Fibroblast of pulmonary artery (primary cell): ENCODE data around the gene ARHGEF7.
"Not testable (repeated sequence)": the region's sequence is repeated elsewhere in the genome, so short reads cannot be mapped to it uniquely, and the experiment has no call there.

Source experiments
- DNase-seq: peaks from one replicate; pipeline ENCODE4 v3.0.0-alpha.2; 2010; ENCODE audit warnings: low read depth
- H3K4me3 ChIP-seq: replicated peaks from 2 replicates; pipeline ENCODE4 v1.5.1; 2011; ENCODE audit warnings: low read depth, mild to moderate bottlenecking, control low read depth, low read length, moderate library complexity
- TF ChIP-seq, protein P1 (sequence below): IDR thresholded peaks from 2 replicates; pipeline ENCODE4 v1.5.1; 2011; ENCODE audit warnings: mild to moderate bottlenecking, control low read depth, low read length, inconsistent platforms; ENCODE audit errors: missing control alignments

Gene ARHGEF7, protein sequence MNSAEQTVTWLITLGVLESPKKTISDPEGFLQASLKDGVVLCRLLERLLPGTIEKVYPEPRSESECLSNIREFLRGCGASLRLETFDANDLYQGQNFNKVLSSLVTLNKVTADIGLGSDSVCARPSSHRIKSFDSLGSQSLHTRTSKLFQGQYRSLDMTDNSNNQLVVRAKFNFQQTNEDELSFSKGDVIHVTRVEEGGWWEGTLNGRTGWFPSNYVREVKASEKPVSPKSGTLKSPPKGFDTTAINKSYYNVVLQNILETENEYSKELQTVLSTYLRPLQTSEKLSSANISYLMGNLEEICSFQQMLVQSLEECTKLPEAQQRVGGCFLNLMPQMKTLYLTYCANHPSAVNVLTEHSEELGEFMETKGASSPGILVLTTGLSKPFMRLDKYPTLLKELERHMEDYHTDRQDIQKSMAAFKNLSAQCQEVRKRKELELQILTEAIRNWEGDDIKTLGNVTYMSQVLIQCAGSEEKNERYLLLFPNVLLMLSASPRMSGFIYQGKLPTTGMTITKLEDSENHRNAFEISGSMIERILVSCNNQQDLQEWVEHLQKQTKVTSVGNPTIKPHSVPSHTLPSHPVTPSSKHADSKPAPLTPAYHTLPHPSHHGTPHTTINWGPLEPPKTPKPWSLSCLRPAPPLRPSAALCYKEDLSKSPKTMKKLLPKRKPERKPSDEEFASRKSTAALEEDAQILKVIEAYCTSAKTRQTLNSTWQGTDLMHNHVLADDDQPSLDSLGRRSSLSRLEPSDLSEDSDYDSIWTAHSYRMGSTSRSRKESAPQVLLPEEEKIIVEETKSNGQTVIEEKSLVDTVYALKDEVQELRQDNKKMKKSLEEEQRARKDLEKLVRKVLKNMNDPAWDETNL

DNA sequence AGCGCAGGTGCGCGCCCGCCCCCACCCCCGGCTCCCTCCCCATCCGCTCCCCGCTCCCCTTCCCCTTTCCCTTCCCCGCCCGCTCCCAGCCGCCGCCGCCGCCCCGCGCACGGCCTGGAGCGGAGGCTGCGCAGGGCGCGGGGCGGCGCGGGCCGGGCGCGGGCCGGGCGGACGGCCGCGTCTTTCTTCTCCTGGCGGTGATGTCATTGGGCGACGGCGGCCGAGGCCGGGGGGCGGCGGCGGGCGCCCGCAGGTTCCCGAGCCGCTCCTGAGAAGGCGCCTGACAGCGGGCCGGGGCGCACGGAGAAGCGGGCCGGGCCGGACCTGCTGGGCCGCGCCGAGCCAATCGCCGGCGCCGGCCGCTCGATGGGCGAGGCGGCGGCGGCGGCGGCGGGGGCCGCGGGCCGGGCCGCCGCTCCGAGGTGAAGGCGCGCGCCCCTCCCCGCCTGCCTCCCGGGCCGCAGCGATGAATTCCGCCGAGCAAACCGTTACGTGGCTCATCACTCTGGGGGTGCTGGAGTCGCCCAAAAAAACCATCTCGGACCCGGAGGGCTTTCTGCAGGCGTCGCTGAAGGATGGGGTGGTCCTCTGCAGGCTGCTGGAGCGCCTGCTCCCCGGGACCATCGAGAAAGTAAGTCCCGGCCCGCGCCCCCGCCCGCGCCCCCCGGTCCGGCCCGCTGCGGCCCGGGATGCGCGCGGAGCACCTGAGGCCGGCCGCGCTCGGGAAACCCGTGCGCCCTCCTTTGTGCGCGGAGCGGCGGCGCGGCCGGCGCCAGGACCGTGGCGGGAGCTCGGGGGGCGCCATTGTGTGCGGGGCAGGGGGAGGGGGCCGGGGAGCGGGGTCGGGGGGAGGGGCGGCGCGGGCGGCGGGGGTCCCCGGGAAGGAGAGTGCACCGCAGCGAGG is at the start of gene ARHGEF7:
Gene ARHGEF7 (plus strand): TSS at position 250 of the 904 bp plus-strand sequence. CDS start 217 bp downstream, at position 467.
- TF ChIP-seq, protein P1, sequence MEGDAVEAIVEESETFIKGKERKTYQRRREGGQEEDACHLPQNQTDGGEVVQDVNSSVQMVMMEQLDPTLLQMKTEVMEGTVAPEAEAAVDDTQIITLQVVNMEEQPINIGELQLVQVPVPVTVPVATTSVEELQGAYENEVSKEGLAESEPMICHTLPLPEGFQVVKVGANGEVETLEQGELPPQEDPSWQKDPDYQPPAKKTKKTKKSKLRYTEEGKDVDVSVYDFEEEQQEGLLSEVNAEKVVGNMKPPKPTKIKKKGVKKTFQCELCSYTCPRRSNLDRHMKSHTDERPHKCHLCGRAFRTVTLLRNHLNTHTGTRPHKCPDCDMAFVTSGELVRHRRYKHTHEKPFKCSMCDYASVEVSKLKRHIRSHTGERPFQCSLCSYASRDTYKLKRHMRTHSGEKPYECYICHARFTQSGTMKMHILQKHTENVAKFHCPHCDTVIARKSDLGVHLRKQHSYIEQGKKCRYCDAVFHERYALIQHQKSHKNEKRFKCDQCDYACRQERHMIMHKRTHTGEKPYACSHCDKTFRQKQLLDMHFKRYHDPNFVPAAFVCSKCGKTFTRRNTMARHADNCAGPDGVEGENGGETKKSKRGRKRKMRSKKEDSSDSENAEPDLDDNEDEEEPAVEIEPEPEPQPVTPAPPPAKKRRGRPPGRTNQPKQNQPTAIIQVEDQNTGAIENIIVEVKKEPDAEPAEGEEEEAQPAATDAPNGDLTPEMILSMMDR = no peak
- peak within 1 kb of the TSS; percentile 54 for H3K4me3 ChIP-seq
- no peak for DNase-seq

DNA sequence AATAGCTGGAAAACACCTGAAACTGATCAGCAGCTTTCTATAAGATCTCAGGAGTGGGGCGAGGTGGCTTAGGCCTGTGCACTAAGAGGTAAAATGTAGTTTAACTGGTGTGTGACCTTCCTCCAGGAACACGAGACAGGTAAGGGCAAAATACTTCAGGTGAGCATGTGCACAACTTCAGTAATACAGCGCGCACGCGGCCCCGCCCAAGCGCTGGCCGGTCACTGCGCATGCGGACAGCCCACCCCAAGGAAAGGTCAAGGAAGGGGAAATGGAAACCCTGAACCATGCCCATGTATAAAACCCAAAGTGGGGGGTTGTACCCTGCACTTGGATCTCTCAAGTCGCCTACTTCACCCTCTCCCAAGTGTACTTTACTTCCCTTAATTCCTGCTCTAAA is 49.4 kb upstream of the ARHGEF7 start:
- no peak for DNase-seq
- TF ChIP-seq, protein P1 = no peak
- H3K4me3 ChIP-seq = no peak overlapping the region

DNA sequence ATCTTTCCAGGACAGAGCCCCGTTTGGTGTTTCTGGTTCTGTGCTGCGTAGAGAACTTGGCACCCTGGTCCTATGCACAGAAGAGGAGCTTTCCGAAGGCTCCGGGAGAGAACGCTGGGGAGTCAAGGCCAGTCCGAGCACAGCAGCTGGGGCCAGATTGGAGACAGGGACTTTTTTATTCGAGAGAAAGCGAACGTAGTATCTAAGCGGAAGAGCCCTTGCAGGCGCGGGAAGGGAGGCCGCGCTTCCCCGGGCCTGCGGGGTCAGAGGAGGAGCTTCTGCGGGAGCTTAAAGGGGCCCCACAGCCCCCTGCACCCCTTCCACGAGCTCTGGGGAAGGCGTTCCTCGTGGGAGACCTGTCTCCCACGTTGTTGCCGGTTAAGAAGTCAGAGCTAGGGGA is 48.6 kb upstream of the ARHGEF7 start:
- TF ChIP-seq, protein P1 = no peak
- no peak for DNase-seq
- no peak overlapping the region for H3K4me3 ChIP-seq

DNA sequence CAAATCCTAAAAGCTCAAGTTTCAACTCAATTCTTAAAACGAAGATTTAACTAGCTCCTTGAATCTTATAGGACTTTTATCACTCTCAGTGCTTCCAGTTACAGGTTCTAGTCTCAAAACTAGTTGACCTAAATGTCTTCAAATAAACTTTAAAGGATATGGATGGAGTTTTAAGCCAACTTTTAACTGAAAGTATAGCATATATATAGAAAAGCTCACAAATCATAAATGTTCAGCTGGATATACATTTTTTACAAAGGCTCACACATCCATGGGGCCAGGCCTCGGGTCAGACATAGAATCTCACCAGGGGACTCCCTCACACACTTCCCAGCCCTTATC is 47.1 kb upstream of the ARHGEF7 start:
- no peak for DNase-seq
- no peak overlapping the region for H3K4me3 ChIP-seq
- TF ChIP-seq, protein P1 = no peak

DNA sequence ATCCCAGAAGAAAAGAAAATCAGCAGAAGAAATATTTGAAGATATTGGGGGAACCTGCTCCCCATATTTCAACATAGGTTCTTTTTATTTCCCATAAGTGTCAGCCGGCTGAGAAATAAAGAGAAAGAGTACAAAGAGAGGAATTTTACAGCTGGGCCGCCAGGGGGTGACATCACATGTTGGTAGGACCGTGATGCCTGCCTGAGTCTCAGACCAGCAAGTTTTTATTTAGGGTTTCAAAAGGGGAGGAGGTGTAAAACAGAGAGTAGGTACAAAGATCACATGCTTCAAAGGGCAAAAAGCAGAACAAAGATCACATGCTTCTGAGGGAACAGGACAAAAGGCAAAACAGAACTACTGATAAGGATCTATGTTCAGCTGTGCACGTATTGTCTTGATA is 44.0 kb upstream of the ARHGEF7 start:
- peak; percentile 26 for DNase-seq
- not testable (repeated sequence) for H3K4me3 ChIP-seq

DNA sequence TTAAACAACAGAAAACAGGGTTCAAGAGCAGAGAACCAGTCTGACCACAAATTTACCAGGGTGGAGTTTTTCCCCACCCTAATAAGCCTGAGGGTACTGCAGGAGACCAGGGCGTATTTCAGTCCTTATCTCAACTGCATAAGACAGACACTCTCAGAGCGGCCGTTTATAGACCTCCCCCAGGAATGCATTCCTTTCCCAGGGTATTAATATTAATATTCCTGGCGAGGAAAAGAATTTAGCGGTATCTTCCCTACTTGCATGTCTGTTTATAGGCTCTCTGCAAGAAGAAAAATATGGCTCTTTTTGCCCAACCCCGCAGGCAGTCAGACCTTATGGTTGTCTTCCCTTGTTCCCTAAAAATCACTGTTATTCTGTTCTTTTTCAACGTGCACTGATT is 43.6 kb upstream of the ARHGEF7 start:
- not testable (repeated sequence) for H3K4me3 ChIP-seq, DNase-seq

DNA sequence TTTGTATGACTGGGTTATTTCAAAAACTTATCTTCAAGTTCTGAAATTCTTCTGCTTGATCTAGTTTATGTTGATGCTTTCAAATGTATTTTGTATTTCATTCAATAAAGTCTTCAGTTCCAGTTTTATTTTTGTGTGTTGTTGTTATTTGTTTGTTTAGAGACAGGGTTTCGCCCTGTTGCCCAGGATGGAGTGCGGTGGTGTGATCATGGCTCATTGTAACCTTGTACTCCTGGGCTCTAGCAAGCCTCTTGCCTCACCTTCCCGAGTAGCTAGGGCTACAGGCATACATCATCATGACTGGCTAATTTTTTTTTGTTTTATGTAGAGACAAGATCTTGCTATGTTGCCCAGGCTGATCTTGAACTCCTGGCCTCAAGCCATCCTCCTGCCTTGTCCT is 40.3 kb upstream of the ARHGEF7 start:
- no peak overlapping the region for H3K4me3 ChIP-seq
- DNase-seq = peak; percentile 8
- TF ChIP-seq, protein P1 = no peak
